Measurements from ENCODE around the gene DENND2A.
"Not testable (repeated sequence)": the region's sequence is repeated elsewhere in the genome, so short reads cannot be mapped to it uniquely, and the experiment has no call there.

Gene DENND2A

GRCh38 chr7:140673774-140674155 is 33.2 kb upstream of the DENND2A start:
- FAIRE-seq: no peak

- FAIRE-seq: no peak
Observed at GRCh38 chr7:140673063-140673773, 32.6 kb upstream of the DENND2A start.

- FAIRE-seq: no peak
Observed at GRCh38 chr7:140672382-140673062, 31.9 kb upstream of the DENND2A start, which contains the start of gene ADCK2. TSS of gene ADCK2 (plus strand) at chr7:140672945. CDS start at chr7:140673331, 386 bp downstream.

GRCh38 chr7:140671966-140672365 is 31.4 kb upstream of the DENND2A start:
- no peak for FAIRE-seq

- no peak for FAIRE-seq
Observed at GRCh38 chr7:140670343-140670935, 29.8 kb upstream of the DENND2A start.

- FAIRE-seq: not testable (repeated sequence)
Observed at GRCh38 chr7:140669862-140670261, 29.2 kb upstream of the DENND2A start.

- no peak for FAIRE-seq
Observed at GRCh38 chr7:140669352-140669751, 28.7 kb upstream of the DENND2A start.

- FAIRE-seq: no peak
Observed at GRCh38 chr7:140668641-140669040, 28.0 kb upstream of the DENND2A start.

- no peak for FAIRE-seq
Observed at GRCh38 chr7:140667476-140667875, 26.9 kb upstream of the DENND2A start.

GRCh38 chr7:140662938-140663337 is 22.3 kb upstream of the DENND2A start:
- not testable (repeated sequence) for FAIRE-seq

GRCh38 chr7:140661124-140661523 is 20.5 kb upstream of the DENND2A start:
- no peak for FAIRE-seq

- no peak for FAIRE-seq
Observed at GRCh38 chr7:140659856-140660255, 19.2 kb upstream of the DENND2A start.

- no peak for FAIRE-seq
Observed at GRCh38 chr7:140657891-140658290, 17.3 kb upstream of the DENND2A start.

- FAIRE-seq: no peak
Observed at GRCh38 chr7:140656548-140657515, 16.2 kb upstream of the DENND2A start.

GRCh38 chr7:140655511-140656408 is 15.1 kb upstream of the DENND2A start:
- FAIRE-seq: no peak

- FAIRE-seq: no peak
Observed at GRCh38 chr7:140654661-140655060, 14.0 kb upstream of the DENND2A start.

GRCh38 chr7:140654109-140654387 is 13.4 kb upstream of the DENND2A start:
- FAIRE-seq: no peak

GRCh38 chr7:140653319-140654108 is 12.9 kb upstream of the DENND2A start:
- peak; percentile 87 for FAIRE-seq

- no peak for FAIRE-seq
Observed at GRCh38 chr7:140650367-140650766, 9.8 kb upstream of the DENND2A start.

GRCh38 chr7:140649556-140650205 is 9.1 kb upstream of the DENND2A start:
- no peak for FAIRE-seq

Measured in islet of Langerhans (tissue), 1 donor.